ENCODE data around the gene CIRBP. TPM values are rescaled to one million over a fixed set of nuclear protein-coding genes. Genes with fewer than 3 reads are reported as not detected.

Gene CIRBP
- total RNA-seq, 5 donors from 2014 or later (not counting 1 experiment from before 2014, with no cell fraction given) = 477 to 682 (median 657) TPM

- ATAC-seq (replicated peaks in 1 of 4) = no peak
- peaks cover 11 to 43% of the 10 kb centered on the region in 2 donors for H3K27me3 Mint-ChIP-seq
- Histone ChIP-seq H3K4me1 (ENCODE audit: control insufficient read depth in 1 of 2, extremely low read depth in 1 of 2, insufficient read depth in 2 of 2, low read length in 2 of 2) (peaks cover 2 to 10% of the 10 kb centered on the region in 2 experiments), H3K27ac (ENCODE audit: low read length) (no peak overlapping the region), H3K36me3 (ENCODE audit: control insufficient read depth in 2 of 2, extremely low read depth in 1 of 2, insufficient read depth in 1 of 2, low read length in 1 of 2) (no peaks in the 10 kb centered on the region), H3K27me3 (replicated peaks in 1 of 2; ENCODE audit: control insufficient read depth in 2 of 2, extremely low read depth in 1 of 2, insufficient read depth in 2 of 2, low read length in 1 of 2) (peaks cover 0 to 78% of the 10 kb centered on the region in 2 experiments), H3K9me3 (no peaks in the 10 kb centered on the region), H3K4me3 (ENCODE audit: control insufficient read depth in 1 of 2, extremely low read depth in 1 of 2, low read length in 1 of 2) (no peak overlapping the region)
- CTCF ChIA-PET = no interaction called here
- peaks cover 0 to 7% (median 0%) of the 10 kb centered on the region in 3 donors for H3K4me1 Mint-ChIP-seq
- POLR2A ChIA-PET = no interaction called here
- peak overlapping the region in 1 of 3 donors; percentile 21 for H3K4me3 Mint-ChIP-seq
- no peaks in the 10 kb centered on the region for H3K9me3 Mint-ChIP-seq
- no peak overlapping the region for H3K27ac Mint-ChIP-seq
- H3K36me3 Mint-ChIP-seq = no peaks in the 10 kb centered on the region
- no peak for DNase-seq
- WGBS (ENCODE audit: insufficient coverage) = 81% methylated on average over 12 of the region's 14 CpGs
Observed at GRCh38 chr19:1294688-1295087, 25.6 kb downstream of the CIRBP start.

GRCh38 chr19:1295169-1296012 lies 26.3 kb downstream of the CIRBP start:
- Histone ChIP-seq H3K4me1 (ENCODE audit: control insufficient read depth in 1 of 2, extremely low read depth in 1 of 2, insufficient read depth in 2 of 2, low read length in 2 of 2) (peaks cover 2 to 10% of the 10 kb centered on the region in 2 experiments), H3K4me3 (ENCODE audit: control insufficient read depth in 1 of 2, extremely low read depth in 1 of 2, low read length in 1 of 2) (peak overlapping the region in 1 of 2 donors; percentile 32), H3K36me3 (ENCODE audit: control insufficient read depth in 2 of 2, extremely low read depth in 1 of 2, insufficient read depth in 1 of 2, low read length in 1 of 2) (no peaks in the 10 kb centered on the region), H3K9me3 (no peaks in the 10 kb centered on the region), H3K27me3 (replicated peaks in 1 of 2; ENCODE audit: control insufficient read depth in 2 of 2, extremely low read depth in 1 of 2, insufficient read depth in 2 of 2, low read length in 1 of 2) (peaks cover 0 to 71% of the 10 kb centered on the region in 2 experiments), H3K27ac (ENCODE audit: low read length) (no peak overlapping the region)
- peak in 16 of 35 experiments; percentile 17 to 58 (median 37) for DNase-seq
- H3K27me3 Mint-ChIP-seq = peaks cover 11 to 37% of the 10 kb centered on the region in 2 donors
- ChIA-PET CTCF (no interaction called here), POLR2A (no interaction called here)
- H3K27ac Mint-ChIP-seq = no peak overlapping the region
- peaks cover 0 to 7% (median 0%) of the 10 kb centered on the region in 3 donors for H3K4me1 Mint-ChIP-seq
- no peaks in the 10 kb centered on the region for H3K9me3 Mint-ChIP-seq
- H3K36me3 Mint-ChIP-seq = no peaks in the 10 kb centered on the region
- peak overlapping the region in 1 of 3 donors; percentile 21 for H3K4me3 Mint-ChIP-seq
- ATAC-seq (replicated peaks in 1 of 4) = peak; percentile 43 to 76 (median 61)
- 18% methylated on average over 62 of the region's 82 CpGs for WGBS (ENCODE audit: insufficient coverage)

- H3K4me3 ChIP-seq (ENCODE audit: control insufficient read depth in 1 of 2, extremely low read depth in 1 of 2, low read length in 1 of 2) = no peak overlapping the region
- no peak overlapping the region for H3K4me3 Mint-ChIP-seq
- H3K27me3 ChIP-seq (replicated peaks in 1 of 2; ENCODE audit: control insufficient read depth in 2 of 2, extremely low read depth in 1 of 2, insufficient read depth in 2 of 2, low read length in 1 of 2) = peaks cover 0 to 64% of the 10 kb centered on the region in 2 experiments
- 92% methylated on average over 10 of the region's 13 CpGs for WGBS (ENCODE audit: insufficient coverage)
- H3K27me3 Mint-ChIP-seq = peaks cover 11 to 36% of the 10 kb centered on the region in 2 donors
- H3K36me3 Mint-ChIP-seq = no peaks in the 10 kb centered on the region
- no peak overlapping the region for H3K27ac Mint-ChIP-seq
- no peaks in the 10 kb centered on the region for H3K9me3 Mint-ChIP-seq
- POLR2A ChIA-PET = no interaction called here
- H3K4me1 ChIP-seq (ENCODE audit: control insufficient read depth in 1 of 2, extremely low read depth in 1 of 2, insufficient read depth in 2 of 2, low read length in 2 of 2) = peaks cover 2 to 10% of the 10 kb centered on the region in 2 experiments
- ATAC-seq (replicated peaks in 1 of 4) (no peak), DNase-seq (no peak)
- no peak overlapping the region for H3K27ac ChIP-seq (ENCODE audit: low read length)
- CTCF ChIA-PET = no interaction called here
- H3K36me3 ChIP-seq (ENCODE audit: control insufficient read depth in 2 of 2, extremely low read depth in 1 of 2, insufficient read depth in 1 of 2, low read length in 1 of 2) = no peaks in the 10 kb centered on the region
- peaks cover 0 to 7% (median 0%) of the 10 kb centered on the region in 3 donors for H3K4me1 Mint-ChIP-seq
- no peaks in the 10 kb centered on the region for H3K9me3 ChIP-seq
Observed at GRCh38 chr19:1296078-1296477, 26.9 kb downstream of the CIRBP start.

- Histone ChIP-seq H3K9me3 (no peaks in the 10 kb centered on the region), H3K27me3 (replicated peaks in 1 of 2; ENCODE audit: control insufficient read depth in 2 of 2, extremely low read depth in 1 of 2, insufficient read depth in 2 of 2, low read length in 1 of 2) (peaks cover 0 to 57% of the 10 kb centered on the region in 2 experiments), H3K36me3 (ENCODE audit: control insufficient read depth in 2 of 2, extremely low read depth in 1 of 2, insufficient read depth in 1 of 2, low read length in 1 of 2) (no peaks in the 10 kb centered on the region), H3K4me1 (ENCODE audit: control insufficient read depth in 1 of 2, extremely low read depth in 1 of 2, insufficient read depth in 2 of 2, low read length in 2 of 2) (peaks cover 2 to 10% of the 10 kb centered on the region in 2 experiments), H3K4me3 (ENCODE audit: control insufficient read depth in 1 of 2, extremely low read depth in 1 of 2, low read length in 1 of 2) (no peak overlapping the region), H3K27ac (ENCODE audit: low read length) (no peak overlapping the region)
- H3K4me3 Mint-ChIP-seq = no peak overlapping the region
- H3K4me1 Mint-ChIP-seq = peaks cover 0 to 7% (median 0%) of the 10 kb centered on the region in 3 donors
- no peaks in the 10 kb centered on the region for H3K9me3 Mint-ChIP-seq
- ATAC-seq (replicated peaks in 1 of 4) (no peak), DNase-seq (no peak)
- peaks cover 11 to 35% of the 10 kb centered on the region in 2 donors for H3K27me3 Mint-ChIP-seq
- CTCF ChIA-PET = no interaction called here
- no peak overlapping the region for H3K27ac Mint-ChIP-seq
- POLR2A ChIA-PET = no interaction called here
- no peaks in the 10 kb centered on the region for H3K36me3 Mint-ChIP-seq
- WGBS (ENCODE audit: insufficient coverage) = 89% methylated on average over 20 of the region's 24 CpGs
Observed at GRCh38 chr19:1296575-1297271, 27.6 kb downstream of the CIRBP start.

- no peaks in the 10 kb centered on the region for H3K9me3 ChIP-seq
- no peak for DNase-seq
- no peak overlapping the region for H3K4me3 ChIP-seq (ENCODE audit: control insufficient read depth in 1 of 2, extremely low read depth in 1 of 2, low read length in 1 of 2)
- POLR2A ChIA-PET = no interaction called here
- CTCF ChIA-PET = no interaction called here
- H3K27me3 ChIP-seq (replicated peaks in 1 of 2; ENCODE audit: control insufficient read depth in 2 of 2, extremely low read depth in 1 of 2, insufficient read depth in 2 of 2, low read length in 1 of 2) = peaks cover 0 to 42% of the 10 kb centered on the region in 2 experiments
- H3K27ac ChIP-seq (ENCODE audit: low read length) = no peak overlapping the region
- H3K36me3 ChIP-seq (ENCODE audit: control insufficient read depth in 2 of 2, extremely low read depth in 1 of 2, insufficient read depth in 1 of 2, low read length in 1 of 2) = no peaks in the 10 kb centered on the region
- H3K4me1 Mint-ChIP-seq = peaks cover 0 to 7% (median 0%) of the 10 kb centered on the region in 3 donors
- no peak overlapping the region for H3K27ac Mint-ChIP-seq
- H3K27me3 Mint-ChIP-seq = peaks cover 3 to 24% of the 10 kb centered on the region in 2 donors
- no peak for ATAC-seq (replicated peaks in 1 of 4)
- 90% methylated on average over 6 of the region's 8 CpGs for WGBS (ENCODE audit: insufficient coverage)
- no peaks in the 10 kb centered on the region for H3K36me3 Mint-ChIP-seq
- H3K4me1 ChIP-seq (ENCODE audit: control insufficient read depth in 1 of 2, extremely low read depth in 1 of 2, insufficient read depth in 2 of 2, low read length in 2 of 2) = peaks cover 2 to 10% of the 10 kb centered on the region in 2 experiments
- H3K9me3 Mint-ChIP-seq = no peaks in the 10 kb centered on the region
- H3K4me3 Mint-ChIP-seq = no peak overlapping the region
Observed at GRCh38 chr19:1298235-1298634, 29.1 kb downstream of the CIRBP start.

GRCh38 chr19:1299801-1300200 lies 30.7 kb downstream of the CIRBP start:
- H3K9me3 Mint-ChIP-seq = no peaks in the 10 kb centered on the region
- peaks cover 0 to 4% (median 0%) of the 10 kb centered on the region in 3 donors for H3K4me1 Mint-ChIP-seq
- ChIA-PET POLR2A (no interaction called here), CTCF (no interaction called here)
- 70% methylated on average over 26 of the region's 34 CpGs for WGBS (ENCODE audit: insufficient coverage)
- H3K27ac Mint-ChIP-seq = no peak overlapping the region
- Histone ChIP-seq H3K9me3 (no peaks in the 10 kb centered on the region), H3K4me3 (ENCODE audit: control insufficient read depth in 1 of 2, extremely low read depth in 1 of 2, low read length in 1 of 2) (no peak overlapping the region), H3K27ac (ENCODE audit: low read length) (no peak overlapping the region), H3K36me3 (ENCODE audit: control insufficient read depth in 2 of 2, extremely low read depth in 1 of 2, insufficient read depth in 1 of 2, low read length in 1 of 2) (no peaks in the 10 kb centered on the region), H3K4me1 (ENCODE audit: control insufficient read depth in 1 of 2, extremely low read depth in 1 of 2, insufficient read depth in 2 of 2, low read length in 2 of 2) (peaks cover 2 to 9% of the 10 kb centered on the region in 2 experiments), H3K27me3 (replicated peaks in 1 of 2; ENCODE audit: control insufficient read depth in 2 of 2, extremely low read depth in 1 of 2, insufficient read depth in 2 of 2, low read length in 1 of 2) (peaks cover 0 to 27% of the 10 kb centered on the region in 2 experiments)
- ATAC-seq (replicated peaks in 1 of 4) (no peak), DNase-seq (no peak)
- no peak overlapping the region for H3K4me3 Mint-ChIP-seq
- no peaks in the 10 kb centered on the region for H3K36me3 Mint-ChIP-seq
- peaks cover 0 to 14% of the 10 kb centered on the region in 2 donors for H3K27me3 Mint-ChIP-seq

Measured in T-cell (primary cell).